ENCODE measurements around the gene EVI5L. TPM values are rescaled to one million over a fixed set of nuclear protein-coding genes. Genes with fewer than 3 reads are reported as not detected.

EVI5L gene
- polyA plus RNA-seq, 1 experiment: 11.7 TPM

DNA sequence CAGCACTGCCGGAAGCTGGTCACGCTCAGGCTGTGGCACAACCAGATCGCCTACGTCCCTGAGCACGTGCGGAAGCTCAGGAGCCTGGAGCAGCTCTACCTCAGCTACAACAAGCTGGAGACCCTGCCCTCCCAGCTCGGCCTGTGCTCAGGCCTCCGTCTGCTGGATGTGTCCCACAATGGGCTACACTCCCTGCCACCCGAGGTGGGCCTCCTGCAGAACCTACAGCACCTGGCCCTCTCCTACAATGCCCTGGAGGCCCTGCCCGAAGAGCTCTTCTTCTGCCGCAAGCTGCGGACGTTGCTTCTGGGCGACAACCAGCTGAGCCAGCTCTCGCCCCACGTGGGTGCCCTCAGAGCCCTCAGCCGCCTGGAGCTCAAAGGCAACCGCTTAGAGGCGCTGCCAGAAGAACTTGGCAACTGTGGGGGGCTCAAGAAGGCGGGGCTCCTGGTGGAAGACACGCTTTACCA lies 70.4 kb downstream of the EVI5L start:
- DNase-seq (ENCODE audit: low read depth): no peak
- Histone ChIP-seq H3K27me3 (ENCODE audit: control insufficient read depth, insufficient read depth, low read length) (no peaks in the 10 kb centered on the region), H3K4me3 (ENCODE audit: low read depth, low read length) (no peak overlapping the region), H3K36me3 (ENCODE audit: control insufficient read depth, insufficient read depth, low read length) (peaks cover 5% of the 10 kb centered on the region)
- TF ChIP-seq, protein P1, sequence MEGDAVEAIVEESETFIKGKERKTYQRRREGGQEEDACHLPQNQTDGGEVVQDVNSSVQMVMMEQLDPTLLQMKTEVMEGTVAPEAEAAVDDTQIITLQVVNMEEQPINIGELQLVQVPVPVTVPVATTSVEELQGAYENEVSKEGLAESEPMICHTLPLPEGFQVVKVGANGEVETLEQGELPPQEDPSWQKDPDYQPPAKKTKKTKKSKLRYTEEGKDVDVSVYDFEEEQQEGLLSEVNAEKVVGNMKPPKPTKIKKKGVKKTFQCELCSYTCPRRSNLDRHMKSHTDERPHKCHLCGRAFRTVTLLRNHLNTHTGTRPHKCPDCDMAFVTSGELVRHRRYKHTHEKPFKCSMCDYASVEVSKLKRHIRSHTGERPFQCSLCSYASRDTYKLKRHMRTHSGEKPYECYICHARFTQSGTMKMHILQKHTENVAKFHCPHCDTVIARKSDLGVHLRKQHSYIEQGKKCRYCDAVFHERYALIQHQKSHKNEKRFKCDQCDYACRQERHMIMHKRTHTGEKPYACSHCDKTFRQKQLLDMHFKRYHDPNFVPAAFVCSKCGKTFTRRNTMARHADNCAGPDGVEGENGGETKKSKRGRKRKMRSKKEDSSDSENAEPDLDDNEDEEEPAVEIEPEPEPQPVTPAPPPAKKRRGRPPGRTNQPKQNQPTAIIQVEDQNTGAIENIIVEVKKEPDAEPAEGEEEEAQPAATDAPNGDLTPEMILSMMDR (IDR thresholded peaks at IDR 0.05; ENCODE audit: insufficient read depth, low read depth, low read length): no peak
- POLR2A ChIA-PET: no interaction called here
- CTCF ChIA-PET: interaction anchor here (0.6 to 1.3 kb wide), 5 partner anchors 10 to 46 kb away, joined by 3 to 4 read pairs (median 3); no protein-coding TSS in a partner anchor

DNA sequence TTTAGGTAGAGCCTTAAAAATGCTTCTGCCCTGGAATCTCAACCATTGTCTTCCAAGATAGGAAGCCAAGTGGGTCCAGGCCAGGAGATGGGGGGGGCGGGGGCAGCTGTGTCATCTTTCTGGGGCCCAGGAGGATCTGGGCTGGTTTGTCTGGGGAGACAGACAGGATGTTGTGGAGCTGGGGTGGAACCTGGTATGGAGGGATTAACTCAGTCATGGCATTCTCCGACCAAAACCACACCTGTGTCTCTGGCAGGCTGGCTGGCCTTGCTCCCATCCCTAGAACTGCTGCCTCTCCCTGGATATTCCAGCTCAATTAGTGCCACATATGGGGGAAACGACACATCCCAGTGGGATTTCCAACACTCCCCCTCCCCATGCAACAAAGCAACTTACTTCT lies 70.9 kb downstream of the EVI5L start:
- POLR2A ChIA-PET: no interaction called here
- no peaks in the 10 kb centered on the region for H3K27me3 ChIP-seq (ENCODE audit: control insufficient read depth, insufficient read depth, low read length)
- H3K36me3 ChIP-seq (ENCODE audit: control insufficient read depth, insufficient read depth, low read length): peaks cover 7% of the 10 kb centered on the region
- no peak for DNase-seq (ENCODE audit: low read depth)
- CTCF ChIA-PET: interaction anchor here (0.6 to 1.5 kb wide), 6 partner anchors 10 to 101 kb away, joined by 3 to 4 read pairs (median 3); no protein-coding TSS in a partner anchor
- no peak overlapping the region for H3K4me3 ChIP-seq (ENCODE audit: low read depth, low read length)
- TF ChIP-seq, protein P1 (IDR thresholded peaks at IDR 0.05; ENCODE audit: insufficient read depth, low read depth, low read length): no peak

DNA sequence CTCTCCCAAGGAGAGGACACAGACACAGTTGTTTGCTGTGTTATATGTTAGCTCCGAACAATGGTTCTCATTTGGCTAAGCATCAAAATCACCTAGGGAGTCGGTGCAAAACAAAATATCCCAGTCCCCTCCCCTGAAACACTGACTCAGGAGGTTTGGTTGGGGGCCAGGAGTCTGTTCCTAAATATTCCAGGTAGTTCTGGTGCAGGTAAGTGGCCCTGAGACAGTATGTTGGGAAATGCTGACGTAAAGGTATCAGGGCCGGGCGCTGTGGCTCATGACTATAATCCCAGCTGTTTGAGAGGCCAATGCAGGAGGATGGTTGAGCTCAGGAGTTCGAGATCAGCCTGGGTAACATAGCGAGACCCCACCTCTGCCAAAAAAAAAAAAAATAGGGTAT lies 71.3 kb downstream of the EVI5L start:
- ChIA-PET POLR2A (no interaction called here), CTCF (interaction anchor here (1.3 to 1.5 kb wide), 2 partner anchors 32 to 101 kb away, joined by 3 to 4 read pairs; no protein-coding TSS in a partner anchor)
- Histone ChIP-seq H3K36me3 (ENCODE audit: control insufficient read depth, insufficient read depth, low read length) (peaks cover 8% of the 10 kb centered on the region), H3K4me3 (ENCODE audit: low read depth, low read length) (no peak overlapping the region), H3K27me3 (ENCODE audit: control insufficient read depth, insufficient read depth, low read length) (no peaks in the 10 kb centered on the region)
- no peak for DNase-seq (ENCODE audit: low read depth)
- TF ChIP-seq, protein P1 (IDR thresholded peaks at IDR 0.05; ENCODE audit: insufficient read depth, low read depth, low read length): no peak

DNA sequence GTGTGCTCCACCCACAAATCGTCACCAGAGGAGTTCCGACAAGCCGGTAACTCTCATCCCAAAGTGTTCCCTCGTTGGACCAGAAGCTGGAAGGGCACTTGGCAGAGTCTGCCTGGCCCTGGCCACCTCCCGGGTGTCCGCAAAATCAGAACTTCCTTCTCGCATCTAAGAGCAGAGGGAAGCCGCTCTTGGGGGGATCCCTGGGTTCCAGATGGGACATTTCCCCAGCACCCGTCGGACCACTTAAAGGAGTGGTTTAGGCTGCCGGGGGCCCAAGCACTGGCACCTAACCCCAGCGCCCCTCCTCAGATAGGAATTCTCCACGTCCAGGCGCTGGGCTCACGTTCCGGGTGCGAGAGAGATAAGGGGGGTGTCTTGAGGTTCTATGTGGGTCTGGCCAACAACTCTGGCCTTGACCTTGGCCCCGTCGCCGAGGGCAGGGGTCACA lies 72.8 kb downstream of the EVI5L start:
- TF ChIP-seq, protein P1 (IDR thresholded peaks at IDR 0.05; ENCODE audit: insufficient read depth, low read depth, low read length): no peak
- DNase-seq (ENCODE audit: low read depth): no peak
- Histone ChIP-seq H3K4me3 (ENCODE audit: low read depth, low read length) (peak overlapping the region; percentile 45), H3K27me3 (ENCODE audit: control insufficient read depth, insufficient read depth, low read length) (no peaks in the 10 kb centered on the region), H3K36me3 (ENCODE audit: control insufficient read depth, insufficient read depth, low read length) (peaks cover 8% of the 10 kb centered on the region)
- ChIA-PET POLR2A (interaction anchor here (1.3 kb wide), 1 partner anchor 34 kb away, joined by 3 read pairs; no protein-coding TSS in a partner anchor), CTCF (interaction anchor here (0.9 to 1.2 kb wide), 4 partner anchors 8 to 20 kb away, joined by 3 to 5 read pairs (median 4); no protein-coding TSS in a partner anchor)

DNA sequence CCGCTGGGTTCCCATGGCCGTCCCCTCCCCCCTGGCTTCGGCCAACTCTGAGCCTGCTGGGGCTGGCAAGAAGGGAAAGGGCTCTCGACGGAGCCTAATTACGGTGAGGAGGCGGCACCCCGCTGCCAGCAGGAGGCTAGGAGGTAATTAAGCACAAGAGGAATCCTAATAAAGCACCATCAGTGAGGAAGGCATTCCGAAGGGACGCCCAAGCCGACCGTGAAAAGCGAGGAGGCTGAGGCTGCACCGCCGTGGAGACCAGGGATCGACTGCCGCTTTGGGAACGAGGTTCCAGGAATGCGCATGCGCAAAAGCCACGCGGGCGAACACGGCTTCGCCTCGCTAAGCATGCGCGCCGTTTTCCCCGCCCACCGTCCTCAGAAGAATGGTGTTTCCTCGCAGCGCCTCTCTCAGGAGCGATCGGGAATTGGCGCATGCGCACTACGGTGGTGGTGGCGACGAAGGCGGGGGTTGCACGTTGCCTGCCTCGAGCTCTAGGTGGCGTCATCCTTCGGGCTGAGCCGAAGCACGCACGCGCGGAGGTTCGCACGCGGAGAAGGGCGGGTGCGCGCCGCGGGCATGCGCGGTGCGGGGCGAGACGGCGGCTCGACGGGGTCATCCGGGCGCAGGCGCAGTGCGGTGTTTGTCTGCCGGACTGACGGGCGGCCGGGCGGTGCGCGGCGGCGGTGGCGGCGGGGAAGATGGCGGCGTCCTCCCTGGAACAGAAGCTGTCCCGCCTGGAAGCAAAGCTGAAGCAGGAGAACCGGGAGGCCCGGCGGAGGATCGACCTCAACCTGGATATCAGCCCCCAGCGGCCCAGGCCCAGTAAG lies 73.4 kb downstream of the EVI5L start, which contains the start of gene MAP2K7:
Gene MAP2K7 (plus strand): TSS at position 634 of the 830 bp plus-strand sequence. CDS start 68 bp downstream, at position 702.
- TF ChIP-seq, protein P1 (IDR thresholded peaks at IDR 0.05; ENCODE audit: insufficient read depth, low read depth, low read length): peak; percentile 67
- DNase-seq (ENCODE audit: low read depth): peak; percentile 93
- H3K36me3 ChIP-seq (ENCODE audit: control insufficient read depth, insufficient read depth, low read length): peaks cover 8% of the 10 kb centered on the region
- POLR2A ChIA-PET: interaction anchor here (1.0 to 1.3 kb wide), 2 partner anchors 16 to 34 kb away, joined by 3 read pairs; partner anchors contain the start of gene SNAPC2
- no peaks in the 10 kb centered on the region for H3K27me3 ChIP-seq (ENCODE audit: control insufficient read depth, insufficient read depth, low read length)
- peak within 1 kb of the TSS; percentile 82 for H3K4me3 ChIP-seq (ENCODE audit: low read depth, low read length)
- CTCF ChIA-PET: interaction anchor here (0.7 to 1.6 kb wide), 11 partner anchors 9 to 55 kb away, joined by 3 to 8 read pairs (median 4); partner anchors contain the start of gene TIMM44

Measured in BJ (cell line).